ENCODE measurements around the gene KSR2.
A peak's percentile ranks its signal among the peaks of the same experiment; 100 is the strongest.

KSR2 gene

GRCh38 chr12:117972301-117972700 lies 3.5 kb upstream of the KSR2 start:
- no peaks in the 10 kb centered on the region for H3K79me2 ChIP-seq (ENCODE audit: control insufficient read depth, low read length)
- no peaks in the 10 kb centered on the region for H3K36me3 ChIP-seq (ENCODE audit: control insufficient read depth, low read length)
- H3K4me3 ChIP-seq (ENCODE audit: low read length): no peak overlapping the region
- TF ChIP-seq CTCF (IDR thresholded peaks at IDR 0.05; ENCODE audit: low read depth, low read length, poor library complexity, severe bottlenecking) (no peak), EZH2phosphoT487 (IDR thresholded peaks at IDR 0.05; ENCODE audit: borderline replicate concordance, low read length) (no peak)
- no peaks in the 10 kb centered on the region for H3F3A ChIP-seq (ENCODE audit: control insufficient read depth, insufficient read depth)
- no peaks in the 10 kb centered on the region for H3K9me3 ChIP-seq (ENCODE audit: control insufficient read depth, insufficient read depth, low read length)
- H3K9me2 ChIP-seq (replicated peaks; ENCODE audit: control insufficient read depth, low read length): no peaks in the 10 kb centered on the region
- H3K4me2 ChIP-seq (ENCODE audit: low read length): no peak overlapping the region
- H3K27ac ChIP-seq (ENCODE audit: low read depth, low read length): no peak overlapping the region
- H3K4me1 ChIP-seq (ENCODE audit: control insufficient read depth, low read length): no peaks in the 10 kb centered on the region
- H3K27me3 ChIP-seq (ENCODE audit: control insufficient read depth, low read length): peaks cover 20% of the 10 kb centered on the region
- H4K20me1 ChIP-seq (ENCODE audit: control insufficient read depth, insufficient read depth, low read depth, low read length): no peaks in the 10 kb centered on the region

DNA sequence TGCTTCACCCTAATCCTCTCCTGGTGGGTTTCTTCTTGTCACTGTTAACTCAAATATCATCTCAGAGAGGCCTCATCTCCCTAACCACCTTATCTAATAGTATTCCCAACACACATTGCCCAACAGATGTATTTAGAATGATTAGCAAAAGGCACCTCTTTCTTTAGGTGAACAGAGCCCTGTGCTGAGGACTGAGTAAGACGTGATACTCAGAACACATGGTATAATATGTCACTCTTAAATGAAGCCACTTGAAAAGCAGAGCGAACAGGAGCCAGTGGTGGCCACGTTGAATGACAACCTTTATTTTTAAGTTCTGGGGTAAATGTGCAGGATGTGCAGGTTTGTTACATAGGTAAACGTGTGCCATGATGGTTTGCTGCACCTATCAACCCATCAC lies 1.5 kb upstream of the KSR2 start:
- Histone ChIP-seq H3K9me3 (ENCODE audit: control insufficient read depth, insufficient read depth, low read length) (no peaks in the 10 kb centered on the region), H3K9me2 (replicated peaks; ENCODE audit: control insufficient read depth, low read length) (no peaks in the 10 kb centered on the region), H3F3A (ENCODE audit: control insufficient read depth, insufficient read depth) (no peaks in the 10 kb centered on the region), H3K4me3 (ENCODE audit: low read length) (no peak overlapping the region), H3K4me2 (ENCODE audit: low read length) (no peak overlapping the region), H3K27me3 (ENCODE audit: control insufficient read depth, low read length) (peaks cover 33% of the 10 kb centered on the region), H3K27ac (ENCODE audit: low read depth, low read length) (no peak overlapping the region), H3K36me3 (ENCODE audit: control insufficient read depth, low read length) (no peaks in the 10 kb centered on the region), H3K4me1 (ENCODE audit: control insufficient read depth, low read length) (no peaks in the 10 kb centered on the region), H4K20me1 (ENCODE audit: control insufficient read depth, insufficient read depth, low read depth, low read length) (no peaks in the 10 kb centered on the region), H3K79me2 (ENCODE audit: control insufficient read depth, low read length) (no peaks in the 10 kb centered on the region)
- no peak for TF ChIP-seq CTCF (IDR thresholded peaks at IDR 0.05; ENCODE audit: low read depth, low read length, poor library complexity, severe bottlenecking)
- TF ChIP-seq EZH2phosphoT487 (IDR thresholded peaks at IDR 0.05; ENCODE audit: borderline replicate concordance, low read length): no peak

- Histone ChIP-seq H3K9me2 (replicated peaks; ENCODE audit: control insufficient read depth, low read length) (no peaks in the 10 kb centered on the region), H3K4me1 (ENCODE audit: control insufficient read depth, low read length) (no peaks in the 10 kb centered on the region), H3F3A (ENCODE audit: control insufficient read depth, insufficient read depth) (no peaks in the 10 kb centered on the region), H3K27me3 (ENCODE audit: control insufficient read depth, low read length) (peaks cover 37% of the 10 kb centered on the region), H3K4me2 (ENCODE audit: low read length) (peak overlapping the region; percentile 46), H3K4me3 (ENCODE audit: low read length) (peak overlapping the region; percentile 62), H3K36me3 (ENCODE audit: control insufficient read depth, low read length) (no peaks in the 10 kb centered on the region), H3K27ac (ENCODE audit: low read depth, low read length) (no peak overlapping the region), H3K9me3 (ENCODE audit: control insufficient read depth, insufficient read depth, low read length) (no peaks in the 10 kb centered on the region), H4K20me1 (ENCODE audit: control insufficient read depth, insufficient read depth, low read depth, low read length) (no peaks in the 10 kb centered on the region), H3K79me2 (ENCODE audit: control insufficient read depth, low read length) (no peaks in the 10 kb centered on the region)
- no peak for TF ChIP-seq EZH2phosphoT487 (IDR thresholded peaks at IDR 0.05; ENCODE audit: borderline replicate concordance, low read length)
- no peak for TF ChIP-seq CTCF (IDR thresholded peaks at IDR 0.05; ENCODE audit: low read depth, low read length, poor library complexity, severe bottlenecking)
Observed at GRCh38 chr12:117968151-117968789, 520 bp downstream of the KSR2 start.
